NCI-H69 (cell line): ENCODE measurements around the gene PI16.
A peak's percentile ranks its signal among the peaks of the same experiment; 100 is the strongest.

ENCODE experiments used
- DNase-seq: peaks from one replicate; lab custom pipeline; 2025; lab: John Stamatoyannopoulos, UW

The PI16 gene

GRCh38 chr6:36954262-36954931, at the start of gene PI16:
PI16 (plus strand) TSS chr6:36954738; CDS start chr6:36954761, 23 bp downstream.
- no peak for DNase-seq

DNA sequence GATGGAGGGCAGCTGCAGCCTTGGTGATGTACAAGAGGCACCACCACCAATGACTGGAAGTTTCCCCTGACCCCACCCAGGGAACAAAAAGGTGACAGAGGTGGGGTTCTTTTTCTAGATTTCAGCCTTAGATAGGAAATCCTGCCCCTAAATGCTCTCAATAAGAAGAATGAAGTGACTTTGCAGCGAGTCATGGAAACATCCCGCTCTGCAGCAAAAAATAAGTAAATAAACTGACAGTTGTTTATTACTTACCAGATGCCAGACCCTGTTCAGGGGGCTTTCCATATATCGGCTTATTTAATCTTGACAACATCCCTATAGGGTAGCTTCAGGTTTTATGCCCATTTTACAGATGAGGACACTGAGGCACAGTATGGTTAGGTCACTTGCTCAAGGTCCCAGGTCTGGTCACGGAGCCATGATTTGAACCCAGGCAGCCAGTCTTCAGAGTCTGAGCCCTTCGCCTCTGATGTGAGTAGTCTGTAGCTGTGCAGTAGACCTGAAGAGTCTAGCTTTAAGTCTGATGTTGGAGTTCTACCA, 49.6 kb upstream of the PI16 start:
- DNase-seq: no peak

DNA sequence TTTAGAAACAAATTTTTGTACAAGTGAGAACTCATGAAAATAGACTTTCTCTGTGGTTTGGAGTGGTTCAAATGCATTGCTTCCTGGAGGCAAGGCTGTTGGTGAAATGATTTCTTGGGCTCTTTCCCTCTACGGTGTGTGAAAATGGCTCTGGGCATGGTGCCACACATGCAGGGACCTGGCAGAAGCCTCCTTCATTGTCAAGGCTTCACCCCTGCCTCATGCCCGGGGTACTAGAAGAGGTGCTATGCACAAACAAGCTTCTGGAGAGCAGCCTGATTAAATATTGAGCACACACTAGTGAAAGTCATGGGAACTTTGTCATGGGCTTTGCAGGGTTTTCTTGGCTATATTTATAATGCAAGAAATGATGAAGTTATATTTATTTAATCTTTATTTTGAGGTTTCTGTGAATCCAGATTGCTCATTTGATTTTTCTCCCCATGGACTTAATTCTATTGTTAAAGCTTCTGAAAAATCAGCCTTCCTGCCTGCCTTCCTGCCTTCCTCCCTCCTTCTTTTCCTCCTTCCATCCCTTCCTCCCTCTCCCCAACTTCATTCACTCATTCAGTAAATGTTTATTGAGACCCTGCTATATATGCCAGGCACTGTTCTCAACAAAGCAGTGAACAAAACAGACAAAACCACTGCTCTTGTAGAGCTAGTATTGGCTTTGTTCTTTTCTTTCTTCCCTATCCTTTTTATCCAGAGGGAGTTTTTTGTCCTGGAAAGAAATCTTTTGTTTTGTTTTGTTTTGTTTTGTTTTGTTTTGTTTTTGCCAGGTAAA, 47.8 kb upstream of the PI16 start:
- peak; percentile 85 for DNase-seq

DNA sequence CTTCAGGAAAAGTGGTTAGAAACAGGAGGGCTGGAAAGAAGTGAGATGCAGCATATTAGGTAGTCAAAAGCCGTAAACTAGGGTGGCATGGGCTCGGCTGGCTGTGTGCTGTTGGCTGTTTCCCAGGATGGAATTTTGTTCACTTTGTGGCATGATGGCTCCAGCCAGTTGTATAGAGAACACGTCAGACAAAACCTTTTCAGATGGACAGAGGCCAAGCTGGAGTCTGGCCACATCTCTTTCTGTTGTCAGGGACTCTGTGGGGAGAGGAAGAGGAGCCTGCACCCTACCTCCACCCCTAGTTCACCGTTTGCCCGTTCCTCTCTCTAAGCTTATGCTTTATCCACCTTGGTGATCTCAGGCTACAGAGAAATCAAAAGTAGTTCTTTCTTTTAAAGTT, 46.8 kb upstream of the PI16 start:
- DNase-seq: no peak

GRCh38 chr6:36908747-36909146, 45.8 kb upstream of the PI16 start:
- no peak for DNase-seq

DNA sequence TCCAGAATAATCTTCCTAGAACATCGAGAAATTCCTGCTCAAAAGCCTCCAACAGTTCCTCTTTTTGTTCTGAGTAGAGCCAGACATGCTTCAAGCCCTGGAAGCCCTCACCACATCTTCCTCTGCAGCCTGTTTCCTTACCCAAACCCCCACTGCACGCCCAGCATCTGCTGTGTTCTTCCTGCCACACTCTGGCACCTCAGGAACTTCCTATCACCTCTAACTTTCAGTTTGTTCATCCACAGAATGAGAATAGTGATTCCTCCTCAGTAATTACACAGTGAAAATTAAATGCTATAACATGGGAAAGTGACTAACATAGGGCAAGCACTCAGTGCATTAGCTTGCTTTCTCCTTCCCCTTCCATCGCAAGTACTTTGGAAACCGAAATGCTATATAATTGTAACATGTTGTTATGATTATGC, 42.5 kb upstream of the PI16 start:
- no peak for DNase-seq

- no peak for DNase-seq
These were observed 42.0 kb upstream of the PI16 start for GRCh38 chr6:36912586-36912985.

- no peak for DNase-seq
These were observed 41.5 kb upstream of the PI16 start for GRCh38 chr6:36913082-36913481.

DNA sequence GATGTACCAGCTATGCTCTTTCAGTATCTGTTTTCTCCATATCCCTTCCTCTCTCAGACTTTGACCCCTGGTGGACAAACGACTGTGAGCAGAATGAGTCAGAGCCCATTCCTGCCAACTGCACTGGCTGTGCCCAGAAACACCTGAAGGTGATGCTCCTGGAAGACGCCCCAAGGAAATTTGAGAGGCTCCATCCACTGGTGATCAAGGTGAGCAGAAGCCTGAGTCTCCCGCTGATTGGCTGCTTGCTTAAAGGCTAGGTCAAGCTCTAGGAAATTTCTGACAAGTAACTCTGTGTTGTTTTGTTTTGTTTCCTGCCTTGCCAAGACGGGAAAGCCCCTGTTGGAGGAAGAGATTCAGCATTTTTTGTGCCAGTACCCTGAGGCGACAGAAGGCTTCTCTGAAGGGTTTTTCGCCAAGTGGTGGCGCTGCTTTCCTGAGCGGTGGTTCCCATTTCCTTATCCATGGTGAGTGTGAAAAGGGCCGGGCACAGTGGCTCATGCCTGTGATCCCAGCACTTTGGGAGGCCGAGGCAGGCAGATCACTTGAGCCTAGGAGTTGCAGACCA, 40.2 kb upstream of the PI16 start:
- peak; percentile 28 for DNase-seq

- DNase-seq: no peak
These were observed 38.9 kb upstream of the PI16 start for GRCh38 chr6:36915599-36915998.

DNA sequence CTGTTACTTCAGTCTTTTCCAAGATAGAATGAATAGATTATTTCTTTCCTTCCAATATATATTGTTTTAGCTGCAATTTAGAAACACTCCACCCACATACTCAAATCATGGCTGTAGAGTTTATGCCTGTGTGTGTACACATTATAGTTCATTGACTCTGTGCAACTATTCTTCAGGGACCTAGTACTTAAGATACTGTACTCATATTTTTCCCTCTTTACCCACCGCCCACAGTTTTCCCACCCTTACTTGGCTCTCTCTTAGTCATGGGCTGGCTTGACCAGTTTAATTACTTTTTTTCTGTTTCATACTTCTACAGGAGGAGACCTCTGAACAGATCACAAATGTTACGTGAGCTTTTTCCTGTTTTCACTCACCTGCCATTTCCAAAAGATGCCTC, 38.4 kb upstream of the PI16 start:
- DNase-seq: no peak

- DNase-seq: no peak
These were observed 36.9 kb upstream of the PI16 start for GRCh38 chr6:36917541-36918193.

GRCh38 chr6:36920049-36920448, 34.5 kb upstream of the PI16 start:
- no peak for DNase-seq

DNA sequence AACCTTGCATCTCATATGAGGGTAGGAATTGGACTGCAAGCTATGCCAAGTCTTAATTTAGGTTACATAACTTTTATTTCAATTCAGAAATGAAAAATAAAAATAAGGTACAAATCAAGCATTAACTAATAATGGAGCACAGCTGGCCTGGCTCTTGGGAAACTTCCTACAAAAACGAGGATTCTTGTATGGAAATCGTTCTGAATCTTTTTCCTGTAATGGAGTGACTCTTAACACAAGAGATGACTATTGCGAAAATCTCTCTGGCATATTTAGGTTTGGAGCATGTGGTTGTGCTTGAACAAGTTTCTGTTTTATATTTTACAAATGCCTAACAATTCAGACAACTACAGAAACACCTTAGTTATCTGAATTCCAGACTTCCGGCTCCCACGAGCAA, 34.0 kb upstream of the PI16 start:
- DNase-seq: no peak

GRCh38 chr6:36924131-36924530, 30.4 kb upstream of the PI16 start:
- no peak for DNase-seq

- DNase-seq: no peak
These were observed 29.7 kb upstream of the PI16 start for GRCh38 chr6:36924778-36925374.

DNA sequence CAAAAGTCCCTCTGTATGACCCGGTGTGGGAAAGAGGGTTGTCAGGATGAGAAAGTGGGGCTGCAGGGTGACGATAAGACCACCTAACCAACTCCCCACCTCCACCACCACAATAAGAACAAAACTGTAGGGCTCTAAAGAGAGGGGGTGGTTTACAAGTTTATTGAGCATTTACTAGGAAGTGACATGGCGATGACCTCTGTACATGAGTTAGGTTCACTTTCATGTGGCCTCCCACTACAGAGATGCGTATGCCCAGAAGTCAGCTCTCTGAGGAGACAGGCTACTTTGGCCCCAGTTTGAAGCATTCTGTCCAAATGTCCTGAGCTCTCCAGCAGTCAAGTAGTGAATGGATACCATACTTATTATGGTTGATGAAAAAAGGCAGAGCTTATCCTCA, 28.7 kb upstream of the PI16 start:
- no peak for DNase-seq

- no peak for DNase-seq
These were observed 27.6 kb upstream of the PI16 start for GRCh38 chr6:36926708-36927513.

DNA sequence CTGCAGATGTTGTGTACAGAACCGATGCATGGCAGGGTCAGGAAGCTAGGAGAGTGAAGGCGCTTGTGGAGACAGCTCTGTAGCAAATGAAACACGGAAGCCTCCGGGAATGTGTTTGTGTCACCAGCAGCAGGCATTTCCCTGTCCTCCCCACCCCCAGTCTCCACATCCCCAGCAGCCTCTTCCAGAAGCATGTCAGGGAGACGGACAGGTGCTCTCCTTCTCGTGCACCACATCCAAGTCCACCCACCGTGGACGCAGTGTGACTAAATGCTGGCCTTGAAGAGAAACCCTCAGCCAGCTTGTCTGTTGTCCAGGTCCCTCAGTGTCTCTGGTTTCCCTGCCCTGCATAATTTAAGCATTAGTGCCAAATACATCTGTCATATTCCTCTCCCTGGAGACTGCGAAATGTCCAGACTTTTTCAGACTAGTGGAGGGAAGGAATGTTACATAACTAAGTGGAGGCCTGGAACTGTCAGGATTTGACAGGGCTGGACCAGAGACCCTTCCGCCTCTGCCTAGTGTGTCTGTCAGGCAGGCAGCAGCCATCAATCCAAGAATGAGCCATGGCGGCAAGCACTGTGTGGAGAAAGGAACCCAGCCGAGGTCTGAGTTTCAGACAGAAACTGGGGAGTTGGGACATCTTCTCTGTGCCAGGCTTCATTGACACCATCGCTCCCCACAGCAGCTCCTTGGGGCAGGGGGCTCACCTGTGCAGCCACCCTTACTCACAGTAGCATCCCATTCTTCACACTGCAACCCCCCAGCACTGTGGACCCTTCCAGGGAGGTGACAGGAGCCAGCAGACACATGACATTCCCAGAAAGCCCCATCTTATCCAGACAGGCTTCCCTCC, 26.6 kb upstream of the PI16 start:
- DNase-seq: no peak

GRCh38 chr6:36928547-36928918, 26.0 kb upstream of the PI16 start:
- DNase-seq: no peak
